ENCODE results near the gene LCN6.

The LCN6 gene

GRCh38 chr9:136741883-136742571 is 6.3 kb downstream of the LCN6 start:
- DNase-seq = no peak

GRCh38 chr9:136740971-136741882 is 7.1 kb downstream of the LCN6 start:
- no peak for DNase-seq

- DNase-seq = no peak
Measured at GRCh38 chr9:136740491-136740890, 7.8 kb downstream of the LCN6 start.

- no peak for DNase-seq
Measured at GRCh38 chr9:136740069-136740468, 8.3 kb downstream of the LCN6 start.

DNA sequence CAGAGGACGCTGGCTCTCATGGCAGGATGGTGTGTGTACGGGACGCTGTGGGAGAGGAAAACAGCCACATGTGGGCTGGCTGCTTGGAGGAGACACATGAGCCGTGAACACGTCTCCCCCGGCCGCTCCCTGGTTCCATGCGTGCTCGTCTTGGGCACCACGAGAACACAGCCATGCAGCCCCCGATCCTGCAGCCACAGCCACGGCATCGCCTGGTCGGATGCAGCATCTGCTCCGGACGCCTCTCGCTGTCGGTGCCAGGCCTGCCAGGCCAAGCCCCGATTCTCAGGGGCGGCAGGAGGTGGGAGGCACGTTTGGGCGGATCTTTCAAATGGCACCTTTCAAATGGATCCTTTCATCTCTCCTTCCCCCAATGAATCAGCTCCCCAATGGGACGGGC is 8.8 kb downstream of the LCN6 start:
- no peak for DNase-seq

- DNase-seq = no peak
Measured at GRCh38 chr9:136738960-136739359, 9.4 kb downstream of the LCN6 start.

DNA sequence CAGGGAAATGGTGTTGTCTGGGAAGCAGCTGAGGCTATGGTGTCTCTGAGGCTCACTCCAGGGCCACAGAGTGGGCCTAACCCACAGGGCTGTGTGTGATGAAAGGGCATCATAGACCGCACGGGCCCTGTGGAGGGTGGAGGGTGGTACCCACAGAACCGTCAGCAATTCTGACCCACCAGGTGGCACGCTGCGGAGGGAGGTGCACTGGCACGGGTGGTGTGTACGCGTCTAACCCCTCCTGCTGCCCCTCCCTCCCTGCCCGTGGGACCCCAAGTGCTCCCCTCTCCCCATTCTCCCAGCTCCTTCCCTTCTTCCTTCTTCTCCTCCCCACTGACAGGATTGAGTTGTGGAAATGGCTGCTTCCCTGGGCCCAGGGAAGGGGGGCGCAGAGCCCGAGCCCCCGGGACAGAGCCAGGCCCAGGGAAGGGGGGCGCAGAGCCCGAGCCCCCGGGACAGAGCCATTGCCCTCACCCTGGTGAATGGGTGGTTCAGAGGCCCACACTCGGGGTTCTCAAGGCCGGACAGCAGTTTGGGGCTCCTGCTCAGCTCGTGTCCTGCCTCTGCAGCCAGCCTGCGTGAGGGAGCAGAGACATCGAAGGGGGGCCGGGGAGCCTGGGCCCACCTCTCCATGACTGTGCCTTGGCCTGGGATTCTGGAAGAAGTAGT is 12.4 kb downstream of the LCN6 start:
- DNase-seq = no peak

GRCh38 chr9:136734837-136735496 is 13.4 kb downstream of the LCN6 start:
- no peak for DNase-seq

GRCh38 chr9:136733611-136734010 is 14.7 kb downstream of the LCN6 start:
- no peak for DNase-seq

DNA sequence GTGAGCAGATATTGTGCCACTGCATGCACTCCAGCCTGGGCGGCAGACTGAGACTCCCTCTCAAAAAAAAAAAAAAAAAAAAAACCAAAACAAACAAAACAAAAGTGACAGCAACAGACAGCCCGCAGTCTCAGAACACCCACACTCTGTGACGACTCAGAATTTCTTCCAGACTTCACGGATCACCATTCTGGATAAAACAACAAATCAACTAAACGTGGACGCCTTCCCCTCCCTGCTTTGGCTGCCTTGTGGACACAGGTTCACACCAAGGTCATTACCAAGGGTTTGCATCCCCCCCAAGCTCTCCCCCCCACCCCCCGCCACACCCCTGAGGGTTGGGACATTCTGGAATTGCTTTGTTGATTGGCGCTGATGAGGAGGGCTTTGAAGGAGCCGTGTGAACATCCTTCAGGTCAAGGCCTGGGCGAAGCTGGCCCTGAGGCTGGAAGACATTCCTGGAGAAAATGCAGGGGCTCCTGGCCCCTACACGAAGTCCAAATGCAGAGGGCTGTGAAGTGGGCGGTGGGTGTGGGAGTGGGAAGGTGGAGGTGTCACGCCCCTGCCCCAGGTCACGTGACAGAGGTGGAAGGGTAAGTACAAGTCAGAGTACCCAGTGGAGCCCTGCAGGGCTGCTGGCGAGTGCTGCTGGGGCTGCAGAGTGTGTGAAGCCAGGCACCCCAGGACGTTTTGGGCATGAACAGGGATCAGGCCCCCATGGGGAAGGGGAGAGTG is 15.7 kb downstream of the LCN6 start:
- no peak for DNase-seq

- DNase-seq = no peak
Measured at GRCh38 chr9:136729926-136730325, 18.4 kb downstream of the LCN6 start.

DNA sequence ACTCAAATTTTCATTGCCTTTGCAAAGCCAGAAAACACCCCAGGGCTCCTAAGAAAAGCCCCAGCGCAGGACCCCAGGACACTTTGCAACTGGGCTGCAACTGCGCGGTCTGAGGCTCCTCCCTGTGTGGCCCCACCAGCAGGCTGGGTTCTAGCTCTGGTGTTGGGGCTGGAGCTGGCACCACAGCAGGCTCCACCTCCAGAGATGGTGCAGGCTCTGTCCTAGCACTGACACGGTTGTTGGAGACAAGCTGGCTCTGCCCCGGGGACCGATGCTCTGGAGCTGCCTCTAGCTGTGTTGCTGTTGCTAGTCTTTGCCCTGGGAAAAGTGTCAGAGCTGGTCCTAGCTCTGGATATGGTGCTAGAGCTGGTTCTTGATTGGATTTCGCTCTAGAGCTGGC is 19.2 kb downstream of the LCN6 start:
- DNase-seq = no peak

- no peak for DNase-seq
Measured at GRCh38 chr9:136728548-136729123, 19.7 kb downstream of the LCN6 start.

GRCh38 chr9:136728080-136728547 is 20.2 kb downstream of the LCN6 start:
- peak; percentile 29 for DNase-seq

DNA sequence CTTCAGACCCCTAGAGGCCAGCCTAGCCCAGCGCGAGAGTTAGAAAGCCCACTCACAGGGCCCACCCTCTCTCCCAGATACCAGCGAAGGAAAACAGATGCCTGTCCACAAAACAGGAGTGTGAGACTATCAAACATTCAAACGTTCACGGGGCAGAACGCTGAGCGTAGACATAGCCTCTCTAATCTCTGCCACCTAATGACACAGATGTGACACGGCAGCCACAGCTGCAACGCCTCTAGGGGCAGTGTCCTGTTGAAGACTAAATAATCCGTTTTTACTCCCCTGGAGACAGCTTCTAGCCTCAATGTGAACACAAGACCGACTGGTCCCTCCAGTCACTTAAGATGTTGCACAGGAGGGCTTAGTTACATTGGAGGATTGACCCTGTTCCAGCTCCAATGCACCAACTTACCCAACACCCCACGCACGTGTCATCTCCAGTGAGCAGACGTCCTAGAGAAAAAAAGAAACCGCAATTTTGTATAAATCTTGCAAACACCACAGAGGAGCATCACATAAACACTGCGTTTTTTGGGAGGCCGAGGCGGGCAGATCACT is 21.6 kb downstream of the LCN6 start:
- DNase-seq = no peak

GRCh38 chr9:136726118-136726517 is 22.2 kb downstream of the LCN6 start:
- no peak for DNase-seq

DNA sequence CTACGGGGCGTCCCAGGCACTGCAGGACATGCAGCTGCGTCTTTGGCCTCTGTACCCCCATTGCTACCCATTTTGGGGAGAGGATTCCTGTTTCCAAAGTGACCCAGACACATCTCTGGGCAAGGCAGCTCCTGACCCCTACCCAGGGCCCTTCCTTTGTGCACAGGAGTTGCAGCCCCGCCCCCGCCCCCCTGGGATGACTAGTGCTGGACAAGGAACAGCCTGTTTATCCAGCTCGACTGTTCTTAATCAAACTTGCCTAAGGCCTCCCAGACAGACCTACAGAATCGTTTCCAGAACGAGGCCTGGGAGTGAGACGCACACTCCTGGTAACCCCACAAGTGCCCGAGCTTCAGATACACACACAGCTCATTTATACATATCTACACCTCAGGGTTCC is 22.7 kb downstream of the LCN6 start:
- no peak for DNase-seq

DNA sequence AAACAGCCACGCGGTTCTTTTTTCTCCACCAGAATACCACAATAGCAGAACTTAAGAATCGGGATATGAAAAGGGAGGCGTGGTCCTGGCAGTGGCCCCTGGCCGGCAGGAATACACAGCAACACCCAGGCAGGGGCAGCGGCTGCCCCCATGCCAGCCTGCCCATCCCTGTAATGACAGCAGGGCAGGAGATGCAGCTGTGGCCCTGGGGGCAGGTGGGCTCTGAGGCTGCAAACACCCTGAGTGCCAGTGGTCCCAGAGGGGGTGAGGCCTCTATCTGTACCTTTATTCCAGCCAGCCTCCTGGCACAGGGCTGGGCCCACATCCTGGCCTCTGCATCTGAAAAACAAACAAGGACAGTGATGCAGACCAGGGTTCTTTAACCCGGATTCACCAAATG is 23.6 kb downstream of the LCN6 start:
- DNase-seq = no peak

GRCh38 chr9:136723989-136724388 is 24.3 kb downstream of the LCN6 start:
- no peak for DNase-seq

DNA sequence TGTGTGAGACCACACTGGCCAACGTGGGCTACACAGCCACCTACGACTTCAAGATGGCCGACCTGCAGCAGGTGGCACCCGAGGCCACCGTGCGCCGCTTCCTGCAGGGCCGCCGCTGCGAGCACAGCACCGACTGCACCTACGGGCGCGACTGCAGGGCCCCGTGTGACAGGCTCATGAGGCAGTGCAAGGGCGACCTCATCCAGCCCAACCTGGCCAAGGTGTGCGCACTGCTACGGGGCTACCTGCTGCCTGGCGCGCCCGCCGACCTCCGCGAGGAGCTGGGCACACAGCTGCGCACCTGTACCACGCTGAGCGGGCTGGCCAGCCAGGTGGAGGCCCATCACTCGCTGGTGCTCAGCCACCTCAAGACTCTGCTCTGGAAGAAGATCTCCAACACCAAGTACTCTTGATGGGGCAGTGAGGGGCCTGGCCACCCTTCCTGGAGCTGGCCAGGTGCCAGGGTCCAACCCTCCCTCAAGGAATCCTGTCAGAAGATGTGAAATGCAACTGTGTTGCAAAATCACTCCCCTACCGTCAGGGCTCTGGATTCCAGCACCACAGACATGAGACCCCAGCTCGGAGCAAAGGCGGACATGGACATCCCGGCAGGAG is 24.9 kb downstream of the LCN6 start:
- no peak for DNase-seq

DNA sequence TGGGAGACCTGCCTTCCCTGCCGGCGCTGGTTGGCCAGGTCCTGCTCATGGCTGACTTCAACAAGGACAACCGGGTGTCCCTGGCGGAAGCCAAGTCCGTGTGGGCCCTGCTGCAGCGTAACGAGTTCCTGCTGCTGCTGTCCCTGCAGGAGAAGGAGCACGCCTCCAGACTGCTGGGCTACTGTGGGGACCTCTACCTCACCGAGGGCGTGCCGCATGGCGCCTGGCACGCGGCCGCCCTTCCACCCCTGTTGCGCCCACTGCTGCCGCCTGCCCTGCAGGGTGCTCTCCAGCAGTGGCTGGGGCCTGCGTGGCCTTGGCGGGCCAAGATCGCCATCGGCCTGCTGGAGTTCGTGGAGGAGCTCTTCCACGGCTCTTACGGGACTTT is 25.4 kb downstream of the LCN6 start:
- no peak for DNase-seq
